HG02973 (cell line): ENCODE measurements around the gene CECR2.

ENCODE experiments used
- ATAC-seq: cut with Tn5 transposase; IDR thresholded peaks from one replicate; pipeline ENCODE4 v1.9.1; 2021; ENCODE audit warnings: moderate library complexity; ENCODE audit not compliant: unreplicated experiment

Gene CECR2

GRCh38 chr22:17590586-17590985, 221.3 kb downstream of the CECR2 start:
- ATAC-seq: no peak

DNA sequence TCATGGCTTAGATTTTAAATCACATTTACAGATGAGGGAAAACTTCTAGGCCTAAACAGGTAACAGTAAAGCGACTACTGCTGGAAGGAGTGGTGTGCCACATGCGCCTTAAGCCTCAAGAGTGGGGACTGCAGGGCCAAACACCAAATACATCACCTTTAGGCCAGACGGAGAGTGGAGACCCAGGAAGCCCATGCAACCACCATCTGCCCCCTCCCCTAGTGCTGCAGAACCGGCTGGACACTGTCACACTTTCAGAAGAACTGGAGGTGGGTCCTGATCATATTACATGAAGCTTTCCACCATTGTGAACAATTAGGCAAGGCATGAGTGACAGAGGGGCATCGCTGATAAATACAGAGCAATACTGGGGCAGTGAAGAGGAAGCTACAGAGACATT, 222.9 kb downstream of the CECR2 start:
- ATAC-seq: no peak

GRCh38 chr22:17596226-17596625, 227.0 kb downstream of the CECR2 start:
- ATAC-seq: no peak

- no peak for ATAC-seq
Measured at GRCh38 chr22:17597217-17597616, 228.0 kb downstream of the CECR2 start.

GRCh38 chr22:17598318-17598717, 229.1 kb downstream of the CECR2 start:
- no peak for ATAC-seq

DNA sequence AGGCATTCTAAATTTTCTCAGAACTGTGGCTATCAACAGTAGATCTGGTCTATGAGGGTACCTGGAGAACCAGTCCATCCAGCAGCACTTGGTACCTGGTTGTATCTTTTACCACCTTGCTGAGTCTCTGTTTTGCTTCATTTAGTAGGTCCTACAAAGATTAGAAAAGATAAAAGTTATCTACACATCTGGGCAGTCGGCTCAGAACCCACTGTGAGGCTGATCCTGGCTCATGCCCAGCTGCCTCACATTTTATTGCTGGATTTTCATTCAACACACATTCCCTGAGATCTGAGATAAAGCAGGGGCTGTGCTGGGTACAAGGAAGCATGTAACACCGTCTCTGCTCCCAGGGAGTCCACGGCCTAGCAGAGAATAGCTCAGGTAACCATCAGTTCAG, 231.8 kb downstream of the CECR2 start:
- ATAC-seq: no peak

DNA sequence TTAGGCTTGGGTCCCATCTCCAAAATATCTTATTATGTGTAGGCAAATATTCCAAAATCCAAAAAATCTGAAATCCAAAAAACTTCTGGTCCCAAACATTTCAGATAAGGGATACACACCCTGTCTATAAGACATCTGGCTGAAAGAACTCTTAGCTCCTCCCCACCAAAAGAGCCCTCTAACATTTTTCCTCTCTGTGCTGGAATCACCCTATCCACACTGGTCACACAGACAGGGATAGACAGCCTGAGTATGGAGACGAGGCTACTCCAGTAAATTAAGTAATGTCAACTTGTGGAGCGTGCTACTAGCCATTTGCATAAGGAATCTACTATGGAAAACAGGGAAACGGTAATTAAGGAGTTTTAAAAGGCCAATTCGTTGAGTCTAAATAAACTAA, 234.4 kb downstream of the CECR2 start:
- ATAC-seq: no peak

DNA sequence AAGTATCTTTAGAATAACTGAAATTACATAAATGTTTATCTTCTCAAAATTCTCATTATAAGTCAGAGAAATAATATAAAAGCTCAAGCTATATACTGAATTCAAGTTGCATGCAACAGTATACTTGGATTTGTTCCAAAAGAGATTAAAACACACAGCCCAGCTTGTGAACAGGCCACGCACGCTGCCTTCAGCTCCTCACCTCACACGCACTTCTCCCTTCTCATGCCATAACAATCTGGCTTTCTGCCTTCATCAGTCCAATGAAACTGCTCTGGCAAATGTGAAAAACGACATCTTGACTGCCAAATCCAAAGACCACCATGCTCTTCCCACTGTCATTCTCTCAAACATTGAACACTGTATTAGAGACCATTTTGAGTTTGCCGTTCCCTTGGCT, 237.2 kb downstream of the CECR2 start:
- ATAC-seq: no peak
